Measurements from ENCODE around the gene KEAP1.

The KEAP1 gene

GRCh38 chr19:10442698-10443097 is 60.5 kb downstream of the KEAP1 start:
- no peak for DNase-seq (ENCODE audit: low spot score)
- H3K27ac ChIP-seq: no peak overlapping the region
- no peak overlapping the region for H3K4me3 ChIP-seq
- TF ChIP-seq CTCF (IDR thresholded peaks at IDR 0.05): no peak

GRCh38 chr19:10439588-10439987 is 63.6 kb downstream of the KEAP1 start:
- DNase-seq (ENCODE audit: low spot score): no peak
- no peak for TF ChIP-seq CTCF (IDR thresholded peaks at IDR 0.05)
- Histone ChIP-seq H3K4me3 (no peak overlapping the region), H3K27ac (no peak overlapping the region)
